GM18498 (cell line): ENCODE measurements around the gene LRRC1.
A peak's percentile ranks its signal among the peaks of the same experiment; 100 is the strongest.

Source experiments
- ATAC-seq: cut with Tn5 transposase; IDR thresholded peaks from one replicate; pipeline ENCODE4 v1.9.1; 2021; ENCODE audit warnings: mild to moderate bottlenecking, moderate library complexity; ENCODE audit not compliant: unreplicated experiment

The LRRC1 gene

DNA sequence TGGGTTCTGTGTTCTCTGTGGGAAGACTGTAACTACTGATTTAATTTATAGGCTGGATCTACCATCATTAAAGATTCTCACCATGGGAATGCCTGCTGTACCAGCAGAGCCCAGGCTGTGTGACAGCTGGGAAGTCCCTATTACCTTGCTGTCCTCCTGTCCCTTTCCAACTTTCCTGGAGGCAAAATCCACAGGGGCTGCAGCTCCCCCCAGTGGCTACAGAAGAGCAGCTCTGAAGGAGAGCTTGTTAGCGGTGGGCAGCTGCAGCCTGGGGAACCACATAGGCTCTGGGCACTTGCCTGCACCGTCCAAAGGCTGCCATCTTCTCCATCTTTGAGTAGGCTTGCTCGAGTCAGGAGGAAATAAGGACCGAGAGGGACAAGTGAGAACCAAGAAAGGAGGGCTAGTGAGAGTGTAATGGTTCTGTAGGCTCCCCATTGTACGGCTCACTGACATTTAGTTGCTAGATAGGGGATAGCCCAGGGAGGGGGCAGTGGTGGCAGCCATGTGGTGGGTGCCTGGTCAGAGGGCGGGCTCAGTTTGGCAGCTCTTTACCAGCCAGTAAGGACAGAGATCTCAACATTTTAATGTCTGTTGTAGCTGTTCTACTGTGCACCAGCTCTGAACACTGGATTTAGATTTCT is 161.4 kb downstream of the LRRC1 start:
- peak; percentile 73 for ATAC-seq

DNA sequence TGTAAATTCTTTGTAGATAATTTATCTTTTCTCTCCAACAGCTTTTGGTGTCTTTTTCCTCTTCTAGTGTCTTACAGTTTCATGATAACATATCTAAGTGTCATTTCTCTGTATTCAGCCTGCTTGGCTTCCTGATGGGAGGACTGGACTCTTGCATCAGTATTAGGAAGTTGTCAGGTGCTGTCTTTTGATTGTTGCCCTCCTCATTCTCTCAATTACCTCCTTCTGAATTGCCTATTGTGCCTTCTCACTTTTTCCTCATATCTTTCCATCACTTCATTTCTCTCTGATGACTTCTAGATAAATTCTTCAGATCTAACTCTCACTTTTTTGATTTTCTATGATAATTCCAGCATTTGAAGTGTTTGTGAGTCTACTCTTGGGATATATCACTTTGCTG is 162.0 kb downstream of the LRRC1 start:
- no peak for ATAC-seq

DNA sequence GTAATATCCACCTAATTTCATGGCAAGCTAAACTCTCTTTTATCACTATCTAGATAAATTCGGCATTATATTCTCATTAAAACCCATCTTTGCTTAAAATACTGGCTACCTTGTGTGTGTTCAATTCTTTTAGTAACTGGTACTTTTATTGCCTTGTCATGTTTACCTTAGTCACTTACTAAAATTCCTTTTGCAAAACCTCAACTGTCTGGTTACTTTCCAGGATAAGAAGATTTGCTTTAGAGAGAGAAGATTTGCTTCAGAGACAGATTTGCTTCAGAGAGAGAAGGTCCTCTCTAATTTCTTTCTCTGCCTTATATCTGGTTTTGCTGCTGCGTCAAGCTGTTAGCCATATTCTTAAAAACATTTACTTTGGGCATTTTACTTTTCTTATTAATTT is 164.9 kb downstream of the LRRC1 start:
- no peak for ATAC-seq

DNA sequence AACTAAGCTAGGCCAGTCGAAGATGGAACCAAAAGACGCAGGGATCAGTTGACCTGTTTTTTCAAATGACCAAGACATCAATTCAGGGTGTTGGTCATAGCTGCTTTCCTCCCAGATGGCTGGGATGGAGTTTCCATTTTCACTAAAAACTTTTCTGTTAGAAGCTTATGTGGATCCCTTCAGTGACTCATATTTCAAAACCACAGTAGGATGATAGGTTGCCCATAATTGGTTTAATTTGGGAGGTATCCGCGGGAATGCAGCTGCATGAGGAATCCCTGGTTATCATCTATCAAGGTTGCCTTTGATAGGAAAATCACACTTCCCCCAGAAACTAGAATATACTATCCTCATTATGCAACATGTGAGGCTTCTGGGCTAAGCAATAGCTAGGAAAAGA is 165.5 kb downstream of the LRRC1 start:
- no peak for ATAC-seq

DNA sequence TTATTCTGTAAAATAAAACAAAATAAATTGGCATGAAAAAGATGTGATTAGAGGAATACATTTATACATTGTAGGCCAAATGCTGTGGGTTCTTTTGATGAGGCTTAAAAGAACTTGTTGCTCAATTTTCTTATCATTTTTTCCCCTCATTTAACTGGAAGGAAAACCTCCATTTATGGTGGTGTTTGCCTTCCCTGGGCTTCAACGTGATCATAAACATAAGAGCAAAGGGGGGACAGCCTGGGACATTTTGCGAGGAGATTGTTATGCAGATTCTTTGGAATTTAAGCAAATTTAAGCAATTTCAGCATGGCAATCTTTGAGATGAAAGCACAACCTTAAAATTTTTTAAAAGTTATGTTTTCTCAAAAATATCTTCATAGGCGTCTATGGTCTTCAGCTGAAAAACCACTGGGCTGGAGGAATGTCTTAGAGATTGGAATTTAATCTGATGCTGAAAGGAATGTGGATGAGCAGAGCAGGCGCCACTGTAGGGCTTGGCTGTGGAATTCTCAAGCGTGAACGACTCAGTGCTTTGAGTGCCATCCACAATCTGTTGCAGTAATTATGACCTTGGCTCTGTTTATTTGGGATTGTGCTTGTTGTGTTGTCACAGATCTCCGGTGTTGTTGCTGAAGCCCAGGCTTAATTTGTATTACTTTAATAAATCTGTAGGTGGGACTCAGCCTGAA is 167.0 kb downstream of the LRRC1 start:
- no peak for ATAC-seq

DNA sequence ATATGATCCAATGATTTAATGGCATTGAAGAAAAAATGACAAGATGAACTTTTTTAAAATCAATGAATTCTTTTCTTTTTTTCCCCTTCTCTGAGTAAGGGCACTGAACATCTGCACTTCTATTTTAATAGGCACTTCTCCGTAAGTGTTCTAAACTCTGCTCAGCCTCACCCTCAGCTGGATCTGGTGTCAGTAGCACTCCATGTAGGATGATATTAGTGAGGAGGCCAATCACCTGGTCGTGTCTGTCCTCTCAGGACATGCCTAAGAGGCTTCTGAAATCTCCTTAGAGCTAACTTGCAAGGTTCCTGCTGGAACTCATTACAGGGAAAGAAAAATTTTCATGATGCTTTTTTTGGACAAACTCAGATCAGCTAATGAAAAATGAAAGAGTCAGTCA is 167.8 kb downstream of the LRRC1 start:
- no peak for ATAC-seq

DNA sequence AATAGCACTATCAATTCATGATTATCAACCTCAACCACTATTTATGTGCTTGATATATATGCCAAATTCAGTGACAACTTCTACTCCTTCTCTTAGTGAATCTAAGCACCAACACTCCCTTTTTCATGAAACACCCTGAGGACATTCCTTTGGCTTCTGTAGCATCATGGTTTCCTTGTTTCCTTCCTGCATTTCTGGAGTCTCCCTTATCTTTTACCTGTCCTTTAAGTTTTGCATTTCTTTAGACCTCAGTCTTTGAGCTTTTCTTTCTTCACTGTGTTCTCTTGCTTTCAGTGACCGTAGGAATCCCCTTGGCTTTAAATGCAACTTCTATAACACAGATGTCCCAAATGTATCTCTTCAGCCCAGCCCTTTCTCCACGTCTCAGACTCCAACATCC is 172.6 kb downstream of the LRRC1 start:
- ATAC-seq: no peak
